Colonic mucosa (tissue), 4 donors: Measurements from ENCODE around the gene GRAMD2B. TPM values are rescaled to one million over a fixed set of nuclear protein-coding genes. Genes with fewer than 3 reads are reported as not detected.

ENCODE experiments used
- DNase-seq: peaks from one replicate; pipeline ENCODE4 v3.0.0-alpha.2; 2020
- H3K27ac ChIP-seq: fragments of 200-600 bp; one replicate; pipeline ENCODE4 v1.8.0; 2021
- H3K27me3 ChIP-seq: fragments of 200-600 bp; one replicate; pipeline ENCODE4 v1.8.0; 2021
- H3K36me3 ChIP-seq: fragments of 200-600 bp; one replicate; pipeline ENCODE4 v1.8.0; 2021
- H3K4me1 ChIP-seq: fragments of 200-600 bp; one replicate; pipeline ENCODE4 v1.8.0; 2021; ENCODE audit warnings: mild to moderate bottlenecking
- H3K4me3 ChIP-seq: fragments of 200-600 bp; one replicate; pipeline ENCODE4 v1.8.0; 2021
- H3K9ac ChIP-seq, 2 donors: one replicate each; pipeline ENCODE4 v1.7.0; 2013; ENCODE audit warnings: control low read depth in 2 of 2, low read depth in 2 of 2, low read length in 2 of 2
- H3K9me3 ChIP-seq: fragments of 200-600 bp; one replicate; pipeline ENCODE4 v1.8.0; 2021
- CTCF ChIP-seq: fragments of 200-600 bp; IDR thresholded peaks from one replicate; pipeline ENCODE4 v1.8.0; 2022; ENCODE audit warnings: antibody characterized with exemption, mild to moderate bottlenecking
- intact Hi-C: fragments of 100-400 bp; cut with DNase I; formaldehyde crosslinking; loops from one replicate; pipeline ENCODE4 v1.14.1; 2022
- total RNA-seq, 2 donors: library from RNA; stranded (reverse); fragmentation: NEBNext Ultra II Directional in 1 of 2; extraction: Animal tissue kit (Norgen Biotek cat#: 25700) in 1 of 2; gene quantifications; one replicate each; pipeline ENCODE4 v1.2.1, GENCODE V29; 2021
- donor health status: healthy.
- donor health status: DM: no; HTN: no; CAD: no.
- donor health status: DM: no; HTN: no; CAD: no.

GRAMD2B gene
- total RNA-seq, 2 donors from 2014 or later = 30.9 to 60.4 TPM

- no peak overlapping the region for H3K9ac ChIP-seq
- H3K4me3 ChIP-seq = no peak overlapping the region
- no peaks in the 10 kb centered on the region for H3K27me3 ChIP-seq
- H3K9me3 ChIP-seq = no peaks in the 10 kb centered on the region
- no peak for DNase-seq
- TF ChIP-seq CTCF = no peak
- H3K4me1 ChIP-seq = no peaks in the 10 kb centered on the region
- intact Hi-C loops = no loop called here
- H3K36me3 ChIP-seq = no peaks in the 10 kb centered on the region
- H3K27ac ChIP-seq = no peak overlapping the region
These were observed 48.8 kb downstream of the GRAMD2B start for GRCh38 chr5:126471875-126472537.

GRCh38 chr5:126472538-126472889, 49.3 kb downstream of the GRAMD2B start:
- no peak for DNase-seq
- intact Hi-C loops = no loop called here
- H3K27ac ChIP-seq = no peak overlapping the region
- TF ChIP-seq CTCF = no peak
- H3K36me3 ChIP-seq = no peaks in the 10 kb centered on the region
- no peaks in the 10 kb centered on the region for H3K27me3 ChIP-seq
- no peaks in the 10 kb centered on the region for H3K9me3 ChIP-seq
- H3K4me3 ChIP-seq = no peak overlapping the region
- H3K9ac ChIP-seq = no peak overlapping the region
- H3K4me1 ChIP-seq = no peaks in the 10 kb centered on the region

- no peak overlapping the region for H3K4me3 ChIP-seq
- H3K27me3 ChIP-seq = no peaks in the 10 kb centered on the region
- no peak overlapping the region for H3K27ac ChIP-seq
- intact Hi-C loops = no loop called here
- no peaks in the 10 kb centered on the region for H3K36me3 ChIP-seq
- no peaks in the 10 kb centered on the region for H3K9me3 ChIP-seq
- no peaks in the 10 kb centered on the region for H3K4me1 ChIP-seq
- DNase-seq = no peak
- TF ChIP-seq CTCF = no peak
- H3K9ac ChIP-seq = no peak overlapping the region
These were observed 54.3 kb downstream of the GRAMD2B start for GRCh38 chr5:126477294-126478117.

- no peak for DNase-seq
- H3K27me3 ChIP-seq = no peaks in the 10 kb centered on the region
- no peak overlapping the region for H3K27ac ChIP-seq
- H3K4me1 ChIP-seq = no peaks in the 10 kb centered on the region
- H3K36me3 ChIP-seq = no peaks in the 10 kb centered on the region
- H3K9me3 ChIP-seq = no peaks in the 10 kb centered on the region
- intact Hi-C loops = no loop called here
- no peak overlapping the region for H3K9ac ChIP-seq
- H3K4me3 ChIP-seq = no peak overlapping the region
- TF ChIP-seq CTCF = no peak
These were observed 56.6 kb downstream of the GRAMD2B start for GRCh38 chr5:126479810-126480209.

- Histone ChIP-seq H3K27me3 (no peaks in the 10 kb centered on the region), H3K27ac (no peak overlapping the region), H3K9ac (no peak overlapping the region), H3K4me3 (no peak overlapping the region), H3K36me3 (peaks cover 5% of the 10 kb centered on the region), H3K9me3 (no peaks in the 10 kb centered on the region), H3K4me1 (no peaks in the 10 kb centered on the region)
- DNase-seq = no peak
- intact Hi-C loops = no loop called here
- TF ChIP-seq CTCF = no peak
These were observed 57.6 kb downstream of the GRAMD2B start for GRCh38 chr5:126480824-126481223.
